ENCODE data around the gene CENPX.
A peak's percentile ranks its signal among the peaks of the same experiment; 100 is the strongest.

Gene CENPX

DNA sequence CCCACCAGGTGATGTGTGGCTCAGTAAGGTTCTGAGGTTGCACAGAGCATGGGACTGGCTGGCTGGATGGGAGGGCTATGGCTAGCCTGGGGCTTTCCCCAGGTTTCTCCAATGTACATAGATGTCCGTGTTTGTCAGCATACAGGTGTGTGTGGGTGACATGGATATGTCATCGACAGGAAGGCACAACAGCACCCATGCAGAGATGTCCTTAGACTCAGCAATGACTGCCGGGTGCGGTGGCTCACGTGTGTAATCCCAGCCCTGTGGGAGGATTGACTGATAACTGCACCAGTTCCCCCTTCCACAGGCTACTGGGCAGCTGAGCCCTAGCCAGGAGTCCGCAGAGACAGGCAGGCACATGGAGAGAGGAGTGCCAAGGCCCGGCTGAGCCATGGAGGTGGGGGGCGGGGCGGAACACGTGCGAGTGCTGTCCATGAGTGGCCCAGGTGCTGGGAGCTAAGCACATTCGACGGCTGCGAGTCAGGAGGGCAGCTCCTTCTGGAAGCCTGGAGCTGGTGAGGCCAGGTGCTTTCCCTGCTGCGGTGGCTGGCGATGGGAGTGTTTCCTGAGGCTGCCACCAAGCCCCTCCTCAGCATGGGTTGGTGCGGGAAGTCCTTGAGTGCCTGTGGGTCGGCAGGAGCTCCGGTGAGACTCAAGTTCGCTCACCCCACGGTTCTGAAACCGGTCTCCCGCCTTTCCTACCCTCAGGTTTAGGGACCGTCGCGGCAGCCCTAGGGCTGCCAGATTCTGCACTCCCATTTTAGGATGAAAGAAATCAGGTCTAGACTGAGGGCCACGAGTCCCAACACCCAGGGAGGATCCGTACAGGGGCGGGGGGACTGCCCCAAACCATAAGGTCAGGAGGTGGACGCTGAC is 46.1 kb downstream of the CENPX start:
- DNase-seq, result peak in 1 of 2 donors; percentile 28

DNA sequence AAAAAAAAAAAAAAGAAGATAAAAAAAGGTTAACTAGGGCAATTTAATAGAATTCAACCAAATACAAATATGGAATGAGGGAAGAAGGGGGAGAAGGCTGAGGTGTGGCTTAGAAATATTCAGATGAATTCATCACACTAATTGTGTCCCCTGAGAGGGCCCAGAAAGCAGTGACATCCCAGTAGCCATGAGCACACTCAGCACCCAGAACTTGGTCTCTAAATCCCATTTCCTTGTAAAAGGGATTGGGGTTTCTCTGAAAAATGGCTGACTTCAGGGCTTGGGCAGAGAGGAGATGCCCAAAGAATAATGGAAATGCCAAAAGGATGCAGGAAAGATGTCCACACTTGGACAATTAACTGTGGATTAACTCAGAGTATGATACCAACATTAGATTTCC is 49.2 kb downstream of the CENPX start:
- DNase-seq, result no peak

- DNase-seq, result no peak
Measured at GRCh38 chr17:81968850-81969812, 53.5 kb downstream of the CENPX start.

Data from CD4-positive, alpha-beta T cell treated with Interferon alpha-2 for 1 hour (primary cell).